GM19438 (cell line): ENCODE data around the gene BBIP1.
A peak's percentile ranks its signal among the peaks of the same experiment; 100 is the strongest.

Experiments
- ATAC-seq: cut with Tn5 transposase; IDR thresholded peaks from one replicate; pipeline ENCODE4 v1.9.1; 2021; ENCODE audit warnings: low read depth; ENCODE audit not compliant: unreplicated experiment

Gene BBIP1, protein sequence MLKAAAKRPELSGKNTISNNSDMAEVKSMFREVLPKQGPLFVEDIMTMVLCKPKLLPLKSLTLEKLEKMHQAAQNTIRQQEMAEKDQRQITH

DNA sequence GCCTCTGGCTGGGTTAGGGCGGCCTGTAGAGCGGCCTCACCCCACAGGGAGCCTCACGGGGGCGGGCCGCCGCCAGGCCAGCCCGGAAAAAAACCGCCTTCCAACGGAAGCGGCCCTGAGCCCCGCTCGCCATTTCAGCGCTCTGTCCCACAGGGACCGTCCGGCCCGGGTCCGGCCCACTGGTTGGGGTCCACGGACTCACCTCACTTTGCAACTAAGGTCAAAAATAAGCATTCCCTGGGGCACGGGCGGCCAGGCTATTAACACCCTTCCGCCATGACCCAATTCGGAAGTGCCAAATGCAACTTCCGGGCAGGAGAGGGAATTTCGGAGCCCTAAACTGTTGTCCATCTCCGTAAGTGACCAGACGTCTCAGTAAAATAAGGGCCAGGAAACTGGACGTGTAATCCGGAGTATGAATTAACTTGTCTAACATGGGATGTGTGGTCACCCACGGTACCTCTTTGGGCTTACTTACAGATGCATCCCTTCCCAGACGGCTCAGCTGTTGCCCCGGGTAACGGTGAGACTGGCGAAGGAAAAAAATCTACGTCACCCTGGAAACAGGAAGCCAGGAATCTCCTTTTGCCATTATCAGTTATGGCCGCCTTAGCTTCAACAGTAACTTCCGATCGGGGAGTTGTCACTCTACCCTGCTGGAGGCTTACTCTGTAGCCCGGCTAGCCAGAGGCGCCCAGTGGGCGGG is at the start of gene BBIP1:
BBIP1 (minus strand) TSS at position 538 of the 706 bp plus-strand sequence. CDS start 1,023 bp downstream, outside the sequence.
- peak; percentile 73 for ATAC-seq

DNA sequence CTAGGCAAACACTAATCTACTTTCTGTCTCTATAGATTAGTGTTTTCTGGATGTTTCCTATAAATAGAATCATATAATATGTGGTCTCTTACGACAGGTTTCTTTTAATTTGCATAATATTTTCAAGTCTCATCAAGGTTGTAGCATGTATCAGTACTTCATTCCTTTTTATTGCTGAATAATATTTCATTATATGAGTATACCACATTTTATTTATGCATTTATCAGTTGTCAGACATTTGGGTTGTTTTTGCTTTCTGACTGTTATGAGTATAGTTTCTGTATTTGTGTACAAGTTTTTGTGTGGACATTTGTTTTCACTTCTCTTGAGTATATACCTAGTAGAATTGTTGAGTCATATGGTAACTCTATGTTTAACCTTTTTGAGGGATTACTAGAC is 48.7 kb upstream of the BBIP1 start:
- no peak for ATAC-seq

DNA sequence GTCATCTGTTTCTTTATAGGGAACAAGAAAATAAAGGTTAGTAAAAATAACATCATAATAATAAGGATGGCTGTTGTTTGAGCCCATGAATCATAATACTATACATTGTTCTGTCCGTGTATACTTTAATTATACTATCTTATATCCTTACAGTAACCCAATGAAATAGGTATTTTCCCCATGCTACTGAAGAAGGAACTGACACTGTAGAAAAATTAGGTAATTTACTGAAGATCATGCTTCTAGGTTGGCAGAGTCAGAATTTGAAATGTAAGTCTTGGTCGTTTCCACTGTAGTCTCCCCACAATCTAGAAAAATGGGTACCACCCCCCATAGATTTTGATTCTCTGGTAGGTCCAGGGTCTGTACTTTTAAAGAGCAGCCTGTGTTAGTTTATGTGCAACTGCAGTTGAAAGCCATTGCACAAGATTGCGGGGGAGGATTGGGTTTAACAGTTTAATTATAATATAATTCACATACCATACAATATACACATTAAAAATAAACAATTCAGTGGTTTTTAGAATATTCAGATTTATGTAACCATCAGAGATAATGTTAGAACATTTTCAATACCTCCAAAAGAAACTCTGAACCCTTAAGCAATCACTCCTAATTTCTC is 48.1 kb upstream of the BBIP1 start:
- no peak for ATAC-seq

DNA sequence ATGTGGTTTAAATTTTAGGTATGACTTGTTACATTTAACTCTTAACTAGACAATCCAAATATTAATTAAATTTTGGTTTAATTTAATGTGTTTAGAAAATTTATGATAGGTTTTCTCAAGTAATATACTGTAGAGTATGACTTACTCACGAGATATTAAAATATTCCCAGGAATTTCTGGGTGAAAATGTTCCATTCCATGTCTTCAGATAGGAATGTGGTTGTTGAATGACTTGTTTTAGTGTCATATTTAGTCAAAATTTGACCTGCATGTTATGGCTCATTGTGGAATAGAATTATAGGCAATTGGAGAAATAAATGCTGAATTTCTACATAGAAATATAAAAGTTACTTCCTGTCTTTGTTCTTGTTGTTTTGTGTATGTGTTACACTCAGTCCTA is 47.2 kb upstream of the BBIP1 start:
- ATAC-seq: no peak

- no peak for ATAC-seq
These were observed 46.2 kb upstream of the BBIP1 start for GRCh38 chr10:110965216-110965615.

DNA sequence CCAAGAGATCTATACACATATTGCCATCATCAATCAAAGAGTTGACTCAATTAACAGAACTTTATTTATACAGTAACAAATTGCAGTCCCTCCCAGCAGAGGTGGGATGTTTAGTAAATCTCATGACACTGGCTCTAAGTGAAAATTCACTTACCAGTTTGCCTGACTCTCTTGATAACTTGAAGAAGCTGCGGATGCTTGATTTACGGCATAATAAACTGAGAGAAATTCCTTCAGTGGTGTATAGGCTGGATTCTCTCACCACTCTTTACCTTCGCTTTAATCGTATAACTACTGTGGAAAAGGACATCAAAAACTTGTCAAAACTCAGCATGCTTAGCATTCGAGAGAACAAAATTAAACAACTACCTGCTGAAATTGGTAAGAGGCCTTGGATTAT is 45.7 kb upstream of the BBIP1 start:
- no peak for ATAC-seq

DNA sequence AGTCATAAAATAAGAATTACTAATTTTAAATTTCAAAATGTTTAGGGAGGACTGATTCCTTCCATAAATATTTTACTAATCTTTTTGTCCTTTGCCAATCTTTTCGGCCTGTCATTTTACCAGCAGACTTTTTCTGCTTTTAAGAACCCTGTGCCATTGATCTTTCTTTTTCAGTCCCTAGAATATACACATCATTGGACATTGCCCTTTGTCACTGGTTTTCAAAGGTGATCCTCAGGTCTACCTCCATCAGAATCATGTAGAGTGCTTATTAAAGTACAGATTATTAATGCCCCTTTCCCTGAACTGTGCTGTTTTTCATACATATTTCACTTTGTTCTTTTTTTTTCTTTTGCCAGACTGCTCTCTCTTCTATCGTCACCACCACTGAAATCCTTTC is 44.2 kb upstream of the BBIP1 start:
- no peak for ATAC-seq

DNA sequence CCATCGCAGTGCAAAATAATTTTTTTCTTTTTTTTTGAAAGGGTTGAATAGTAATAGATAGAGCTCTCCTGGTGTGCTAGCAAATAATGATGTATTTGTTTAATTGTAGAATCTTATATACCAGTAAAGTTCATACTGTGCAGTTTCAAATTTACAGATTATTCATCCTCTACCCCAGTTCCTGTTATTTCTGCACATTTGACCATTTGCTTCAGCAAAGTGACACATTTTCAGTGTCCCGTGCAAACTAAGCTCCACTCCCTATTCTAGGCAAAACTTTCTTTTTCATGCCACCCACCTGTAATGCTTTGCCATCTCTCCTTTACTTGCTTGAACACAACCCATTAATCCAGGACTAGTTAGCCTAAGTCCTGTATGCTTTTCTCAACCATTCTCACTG is 43.5 kb upstream of the BBIP1 start:
- ATAC-seq: no peak

DNA sequence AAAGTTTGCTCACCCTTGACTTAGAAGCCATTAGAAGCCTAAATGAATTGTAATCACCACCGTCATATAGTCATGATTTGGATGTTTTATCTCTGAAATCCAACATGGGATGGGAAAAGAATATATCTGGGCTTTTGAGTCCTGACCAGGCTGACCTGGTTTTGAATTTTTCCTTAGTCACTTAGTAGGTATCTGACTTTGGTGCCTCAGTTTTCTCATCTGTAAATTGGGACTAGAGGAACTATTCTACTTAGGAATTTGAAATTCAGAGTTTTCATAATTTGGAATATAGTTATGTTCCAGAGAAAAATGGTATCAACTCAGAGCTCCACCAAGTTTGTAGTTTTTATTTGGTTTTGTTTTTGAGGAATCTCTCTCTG is 41.3 kb upstream of the BBIP1 start:
- ATAC-seq: no peak

- no peak for ATAC-seq
These were observed 40.7 kb upstream of the BBIP1 start for GRCh38 chr10:110959379-110960332.

- ATAC-seq: no peak
These were observed 38.6 kb upstream of the BBIP1 start for GRCh38 chr10:110957606-110958005.

DNA sequence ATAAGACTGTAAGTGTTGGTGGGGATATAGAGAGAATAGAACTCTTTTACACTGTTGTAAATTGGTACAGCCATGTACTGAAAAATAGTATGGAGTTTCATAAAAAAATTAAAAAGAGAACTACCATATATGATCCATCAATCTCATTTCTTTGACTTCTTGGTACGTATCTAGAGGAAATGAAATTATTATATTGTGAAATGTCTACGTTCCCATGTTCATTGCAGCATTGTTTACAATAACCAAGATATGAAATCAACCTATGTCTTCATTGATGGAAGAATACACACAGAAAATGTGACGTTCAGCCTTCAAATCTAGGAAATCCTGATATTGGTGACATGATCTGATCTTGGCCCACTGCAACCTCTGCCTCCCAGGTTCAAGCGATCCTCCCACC is 32.4 kb upstream of the BBIP1 start:
- no peak for ATAC-seq

- ATAC-seq: no peak
These were observed 28.1 kb upstream of the BBIP1 start for GRCh38 chr10:110947061-110947595.

DNA sequence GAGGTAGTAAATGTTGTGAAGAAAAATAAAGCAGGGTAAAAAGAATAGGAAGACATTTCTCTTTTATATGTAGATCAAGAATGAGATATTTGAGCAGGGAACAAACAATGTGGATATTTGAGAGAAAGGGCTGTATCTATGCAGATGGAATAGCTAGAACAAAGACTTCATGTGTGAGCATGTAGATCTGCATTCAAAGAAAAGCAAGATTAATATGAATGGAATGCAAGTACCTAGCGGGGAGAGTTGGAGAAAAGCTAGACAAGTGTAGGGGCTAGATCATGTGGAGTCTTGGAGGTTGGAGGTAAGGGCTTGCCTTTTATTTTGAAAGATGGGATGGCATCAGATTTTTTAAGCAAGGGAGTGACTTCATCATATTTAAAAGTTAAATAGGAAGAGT is 27.5 kb upstream of the BBIP1 start:
- no peak for ATAC-seq

GRCh38 chr10:110944792-110945396 is 25.9 kb upstream of the BBIP1 start:
- no peak for ATAC-seq

- ATAC-seq: no peak
These were observed 20.4 kb upstream of the BBIP1 start for GRCh38 chr10:110939419-110939818.

DNA sequence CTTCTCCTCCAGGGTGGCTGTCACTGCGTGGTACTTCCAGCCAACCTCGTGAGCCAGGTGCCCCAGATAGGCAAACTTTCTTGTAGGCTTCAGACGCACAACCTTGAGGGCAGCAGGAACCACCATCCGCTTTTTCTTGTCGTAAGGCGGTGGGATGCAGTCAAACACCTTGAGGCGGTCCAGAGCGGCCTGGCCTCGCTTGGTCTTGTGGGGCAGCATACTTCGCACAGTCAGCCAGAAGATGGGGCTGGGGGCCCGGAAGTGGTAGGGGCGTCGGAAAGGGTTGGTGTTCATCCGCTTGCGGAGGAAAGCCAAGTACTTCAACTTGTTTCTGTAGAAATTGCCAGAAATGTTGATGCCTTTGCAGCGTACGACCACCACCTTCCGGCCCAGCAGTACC is 17.8 kb upstream of the BBIP1 start:
- ATAC-seq: no peak

GRCh38 chr10:110932505-110933180 is 13.7 kb upstream of the BBIP1 start:
- no peak for ATAC-seq

- no peak for ATAC-seq
These were observed 12.9 kb upstream of the BBIP1 start for GRCh38 chr10:110931769-110932381.

DNA sequence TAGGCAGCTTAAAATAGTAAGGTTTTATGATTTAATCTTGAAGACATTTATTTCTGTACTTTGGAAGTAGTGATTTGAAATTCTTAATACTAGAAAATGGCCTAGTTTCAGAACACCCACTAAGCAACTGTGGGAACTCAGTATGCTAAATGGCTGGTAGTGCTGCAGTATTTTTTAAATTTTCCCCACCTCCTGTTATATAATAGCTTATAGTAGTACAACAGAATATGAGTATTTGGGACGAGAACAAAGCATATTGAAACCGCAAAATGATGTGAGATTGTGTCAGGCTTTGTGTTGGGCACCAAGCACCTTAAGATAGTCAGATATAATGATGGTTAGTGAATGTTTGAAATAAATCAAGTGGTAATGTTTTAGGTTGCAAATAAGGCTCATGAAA is 8.5 kb upstream of the BBIP1 start:
- no peak for ATAC-seq
